ENCODE results near the gene CELF1.

CELF1 gene

DNA sequence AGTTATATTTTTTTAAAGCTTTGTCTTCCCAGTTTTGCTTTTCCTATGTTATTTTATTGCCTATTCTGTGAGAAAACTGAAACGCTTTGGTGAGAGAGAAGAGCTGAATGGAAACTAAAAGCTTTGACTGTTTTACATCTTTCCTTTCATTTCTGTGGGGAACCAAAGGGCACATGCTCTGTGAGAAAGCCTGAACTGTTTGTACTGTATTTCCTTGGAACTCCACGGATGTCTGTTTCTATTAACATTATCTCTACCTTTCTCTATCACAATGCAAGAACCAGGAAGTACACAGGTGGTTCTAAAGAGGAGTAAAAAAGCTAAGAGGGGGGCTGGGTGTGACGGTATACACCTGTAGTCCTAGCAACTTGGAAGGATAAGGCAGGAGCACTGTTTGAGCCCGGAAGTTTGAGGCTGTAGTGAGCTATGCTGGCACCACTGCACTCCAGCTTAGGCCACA is 43.8 kb downstream of the CELF1 start:
- no peak for DNase-seq (ENCODE audit: low spot score)

DNA sequence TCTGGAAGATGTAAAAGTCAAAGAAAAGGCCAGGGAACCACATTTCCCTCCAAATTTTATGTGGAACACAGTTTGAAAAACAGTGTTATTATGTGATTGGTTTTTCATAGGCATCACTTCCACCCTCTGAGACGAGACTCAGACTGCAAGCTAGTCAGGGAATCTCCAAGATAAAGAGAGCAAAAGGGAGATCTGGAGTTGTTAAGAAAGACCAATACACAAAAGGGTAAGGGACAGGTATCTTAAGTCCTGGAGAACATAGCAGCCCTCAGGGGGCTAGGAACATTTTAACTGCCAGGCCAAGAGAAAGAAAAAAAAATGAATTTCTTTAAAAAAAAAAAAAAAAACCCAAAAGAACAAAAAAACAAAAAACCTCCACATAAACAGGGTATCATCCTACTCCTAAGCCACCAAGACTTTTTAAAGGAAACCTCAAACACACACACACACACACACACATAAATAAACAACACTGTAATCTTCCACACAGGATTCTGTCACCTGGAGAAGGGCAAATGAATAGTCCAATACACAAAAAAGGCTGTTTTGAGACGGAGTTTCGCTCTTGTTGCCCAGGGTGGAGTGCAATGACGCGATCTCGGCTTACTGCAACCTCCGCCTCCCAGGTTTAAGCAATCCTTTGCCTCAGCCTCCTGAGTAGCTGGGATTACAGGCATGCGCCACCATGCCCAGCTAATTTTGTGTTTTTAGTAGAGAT is 44.5 kb downstream of the CELF1 start:
- DNase-seq (ENCODE audit: low spot score) = no peak

DNA sequence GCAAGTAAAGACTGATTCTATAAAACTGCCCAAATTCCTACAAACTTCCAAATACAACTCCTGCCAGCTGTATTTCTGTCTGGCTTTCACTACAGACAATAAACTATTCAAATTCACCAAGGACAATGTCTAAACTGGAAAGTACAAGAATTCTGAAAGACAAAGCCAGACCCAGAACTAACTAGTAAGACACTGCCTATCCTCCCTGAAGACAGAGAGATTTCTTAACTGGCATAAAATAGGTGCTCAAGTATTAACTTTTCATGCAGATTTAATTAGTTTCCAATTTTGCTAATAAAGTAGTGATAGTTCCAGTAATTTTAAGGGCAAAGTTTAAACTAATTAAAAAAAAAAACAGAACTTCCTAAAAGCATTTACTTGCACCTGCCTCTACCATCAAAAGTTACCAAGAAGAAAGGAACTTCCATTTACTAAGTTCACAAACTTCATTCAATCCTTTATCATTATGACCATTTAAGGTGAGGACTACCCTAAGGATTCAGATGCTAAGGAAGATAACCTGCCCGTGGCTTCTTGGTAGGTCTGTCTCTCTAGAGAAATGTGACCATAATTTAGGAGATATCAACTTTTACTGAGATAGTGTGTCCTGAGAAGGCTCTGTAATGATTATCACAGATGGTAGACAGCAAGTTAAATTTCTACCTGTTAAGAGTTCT is 45.2 kb downstream of the CELF1 start:
- DNase-seq (ENCODE audit: low spot score) = no peak

DNA sequence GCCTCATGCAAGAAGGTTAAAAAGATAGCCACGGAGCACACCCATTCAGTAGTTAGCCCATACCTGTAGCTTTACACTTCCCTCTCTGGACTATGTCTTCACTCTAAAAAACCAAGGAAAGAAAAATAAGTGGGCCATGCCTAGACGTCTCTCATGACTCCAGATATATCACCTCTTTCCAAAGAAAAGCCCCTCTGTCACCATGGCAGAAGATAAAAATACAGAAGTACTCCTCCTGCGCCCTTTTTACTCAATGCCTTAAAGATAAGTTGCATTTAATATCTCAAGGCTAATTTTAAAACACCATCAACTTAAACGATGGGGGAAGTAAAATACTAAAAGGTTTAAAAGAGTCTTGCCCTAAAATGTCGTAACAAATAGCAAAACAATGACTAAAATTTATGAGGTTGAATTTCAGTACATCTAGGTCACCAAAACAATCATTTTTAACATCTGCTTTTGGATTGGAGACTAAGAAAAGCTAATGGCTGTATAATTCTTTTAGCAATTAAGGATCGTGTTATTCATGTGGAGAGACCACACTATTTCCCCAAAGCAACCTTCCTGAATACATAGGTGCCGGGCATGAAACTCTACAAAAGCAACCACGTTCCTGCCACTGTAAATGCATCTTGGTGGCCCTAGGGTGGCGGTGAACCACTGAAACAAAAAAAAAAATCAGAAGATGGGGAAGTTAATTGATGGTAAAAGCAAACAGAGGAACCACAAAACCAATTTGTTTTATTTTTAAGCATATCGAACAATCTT is 46.0 kb downstream of the CELF1 start:
- no peak for DNase-seq (ENCODE audit: low spot score)

DNA sequence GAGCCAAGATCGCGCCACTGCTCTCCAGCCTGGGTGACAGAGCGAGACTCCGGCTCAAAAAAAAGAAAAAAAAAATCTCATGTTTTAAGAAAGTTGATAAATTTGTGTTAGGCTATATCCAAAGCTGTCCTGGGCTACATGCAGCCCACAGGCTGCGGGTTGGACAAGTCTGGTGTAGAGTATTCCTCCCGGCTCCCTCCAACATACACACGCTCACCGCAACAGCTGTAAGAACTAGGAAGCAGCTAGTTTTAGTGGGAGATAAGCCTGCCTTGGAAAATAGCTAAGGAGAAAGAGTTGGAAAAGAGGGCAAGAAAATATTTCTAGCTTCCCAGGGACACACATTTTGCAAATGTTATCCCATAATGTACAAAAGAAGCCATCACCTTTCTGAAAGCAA is 46.6 kb downstream of the CELF1 start:
- no peak for DNase-seq (ENCODE audit: low spot score)

DNA sequence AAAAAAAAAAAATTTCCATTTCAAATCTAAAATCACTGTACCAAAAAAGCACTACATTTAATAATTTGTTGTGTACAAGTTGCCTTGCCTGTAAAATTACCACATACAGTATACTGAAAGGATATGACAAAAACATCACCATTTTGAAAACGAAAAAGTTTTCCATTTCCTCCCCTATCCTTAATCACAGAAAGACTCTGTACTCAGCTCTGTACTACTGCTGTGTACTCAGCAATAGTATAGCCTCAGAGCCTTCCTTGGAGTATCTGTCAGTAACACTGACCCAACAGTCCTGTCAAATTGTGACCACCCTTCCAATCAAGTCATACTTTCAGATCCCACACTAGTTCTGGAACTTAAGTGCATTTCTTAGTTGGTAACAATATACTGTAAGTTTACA is 48.0 kb downstream of the CELF1 start:
- DNase-seq (ENCODE audit: low spot score) = no peak

DNA sequence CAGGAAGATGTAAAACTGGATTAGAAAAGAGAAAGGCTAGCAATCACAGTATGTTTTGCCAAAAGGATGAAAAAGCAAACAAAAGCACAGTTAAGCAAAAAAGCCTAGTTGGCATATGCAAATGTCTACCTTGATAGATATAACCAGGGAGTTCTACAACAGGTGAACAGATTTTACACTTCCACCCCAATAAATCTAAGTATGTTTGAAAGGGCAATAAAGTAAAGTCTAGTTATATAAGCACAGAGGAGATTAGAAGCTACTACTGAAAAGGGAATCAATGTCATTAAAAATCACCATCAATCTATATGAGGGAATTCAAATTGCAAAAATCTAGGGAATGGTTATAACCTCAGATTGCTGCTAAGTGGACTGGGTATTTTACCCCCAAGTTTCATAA is 49.7 kb downstream of the CELF1 start:
- DNase-seq (ENCODE audit: low spot score) = no peak

DNA sequence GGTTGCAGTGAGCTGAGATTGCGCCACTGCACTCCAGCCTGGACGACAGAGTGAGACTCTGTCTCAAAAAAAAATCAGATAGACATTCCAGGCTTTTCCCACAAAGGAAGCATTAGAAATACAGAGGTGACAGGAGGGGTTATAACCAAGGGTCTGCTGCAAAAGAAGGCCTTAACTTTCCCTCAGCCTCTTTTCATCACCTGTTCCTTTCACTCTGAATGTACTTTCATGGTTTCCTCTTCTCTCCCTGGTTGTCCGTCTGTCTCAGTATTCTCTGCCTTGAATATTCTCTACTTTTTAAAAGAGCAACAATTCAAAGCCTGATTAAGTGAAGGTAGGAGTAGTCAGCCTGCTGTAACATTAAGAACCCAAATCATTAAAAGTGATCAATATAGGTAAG is 50.2 kb downstream of the CELF1 start:
- no peak for DNase-seq (ENCODE audit: low spot score)

DNA sequence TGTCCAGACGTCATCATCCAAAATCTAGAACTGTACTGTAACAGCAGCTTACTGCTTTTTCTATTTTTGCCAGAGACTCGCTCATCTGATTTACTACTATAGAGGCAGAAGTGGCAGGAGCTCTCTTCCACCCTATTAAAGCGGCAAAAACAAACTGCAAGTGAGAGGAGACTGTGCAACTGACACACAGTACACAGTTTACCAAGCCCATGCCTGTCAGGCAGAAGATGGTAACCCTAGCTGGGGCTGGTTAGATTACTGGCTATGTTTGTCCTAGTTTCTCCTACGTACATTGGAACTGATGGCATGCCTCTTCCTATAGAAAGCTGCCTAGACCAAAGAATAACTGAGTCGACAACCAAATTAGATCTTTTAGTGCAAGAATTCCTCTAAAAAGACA is 51.8 kb downstream of the CELF1 start:
- no peak for DNase-seq (ENCODE audit: low spot score)

DNA sequence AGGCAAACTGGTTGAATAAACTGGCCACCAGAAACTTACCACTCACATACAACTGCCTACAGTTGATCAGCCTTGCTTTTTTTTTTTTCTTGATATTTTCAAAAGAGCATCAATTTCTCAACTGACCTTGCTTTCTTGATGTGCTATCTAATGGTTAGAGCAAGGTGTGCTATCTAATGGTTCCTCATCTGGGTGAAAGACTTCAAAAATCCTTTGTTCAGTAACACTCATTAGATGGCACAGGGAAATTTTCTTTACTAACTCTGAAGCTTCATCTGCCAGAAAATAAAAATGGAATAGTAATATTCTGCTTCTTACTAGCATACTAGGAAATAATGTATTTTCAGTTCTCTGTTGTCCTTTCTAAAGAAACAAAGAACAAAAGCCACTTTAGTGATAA is 52.8 kb downstream of the CELF1 start:
- no peak for DNase-seq (ENCODE audit: low spot score)

DNA sequence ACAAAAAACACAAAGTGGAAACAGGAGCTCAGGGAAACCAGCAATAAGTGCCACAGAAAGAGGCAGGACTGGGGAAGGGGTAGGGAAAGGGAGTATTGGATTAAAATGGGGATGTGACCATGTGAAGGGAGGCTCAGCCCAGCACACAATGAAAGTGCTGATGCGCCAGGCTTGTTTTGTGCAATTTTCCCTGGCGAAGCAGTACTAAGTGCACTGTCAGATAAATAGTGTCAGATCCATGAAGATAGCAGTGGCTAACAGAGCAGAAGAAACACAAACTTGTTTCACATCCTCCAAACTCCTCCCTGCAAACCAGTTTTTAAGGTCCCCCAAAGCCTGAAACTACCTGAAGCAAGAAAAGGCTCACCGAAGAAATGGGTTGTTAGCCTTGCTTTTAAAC is 53.3 kb downstream of the CELF1 start:
- no peak for DNase-seq (ENCODE audit: low spot score)

DNA sequence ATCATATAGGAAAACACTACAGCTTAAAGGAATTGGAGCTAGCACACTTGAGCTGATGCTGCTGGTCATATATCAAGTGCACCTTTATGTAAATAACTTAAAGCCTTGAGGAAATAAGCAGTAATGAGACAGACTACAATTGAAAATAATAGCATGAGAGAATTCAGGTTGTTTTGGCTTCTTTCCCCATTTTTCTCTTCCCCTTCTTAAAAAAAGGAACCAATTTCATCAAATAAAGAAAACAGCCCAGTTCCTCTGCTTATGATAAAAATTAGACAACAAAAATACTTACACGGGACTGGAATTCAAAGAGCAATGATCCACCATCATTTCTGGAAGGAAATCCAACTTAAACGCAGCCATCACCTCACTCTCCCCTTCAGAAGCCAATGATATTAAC is 53.8 kb downstream of the CELF1 start:
- no peak for DNase-seq (ENCODE audit: low spot score)

DNA sequence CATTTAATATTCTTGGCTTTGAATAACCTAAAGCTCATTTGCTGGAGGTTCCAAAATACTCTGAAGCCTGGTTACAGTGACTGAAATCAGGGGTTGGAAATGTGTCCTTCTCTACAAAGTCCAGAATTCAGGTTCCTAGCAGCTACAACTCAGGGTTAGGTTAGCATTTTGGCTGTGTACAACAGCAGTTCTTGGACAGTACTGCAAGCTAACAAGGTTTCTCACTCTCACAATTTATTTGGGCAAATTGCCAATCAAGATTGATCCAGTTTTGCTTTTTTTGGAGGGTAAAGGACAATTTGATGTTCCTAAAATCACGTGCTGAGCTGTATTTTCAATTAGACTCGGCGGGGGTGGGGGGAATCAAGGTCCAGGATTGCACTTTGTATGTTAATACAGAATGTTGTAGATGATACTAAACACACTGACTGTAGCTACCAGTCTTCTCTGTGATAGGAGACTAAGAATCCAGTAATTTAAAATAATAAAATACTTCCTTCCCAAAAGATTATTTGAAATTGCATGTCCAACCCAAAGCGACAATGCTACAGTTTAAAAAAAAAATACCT is 54.3 kb downstream of the CELF1 start:
- DNase-seq (ENCODE audit: low spot score) = no peak

DNA sequence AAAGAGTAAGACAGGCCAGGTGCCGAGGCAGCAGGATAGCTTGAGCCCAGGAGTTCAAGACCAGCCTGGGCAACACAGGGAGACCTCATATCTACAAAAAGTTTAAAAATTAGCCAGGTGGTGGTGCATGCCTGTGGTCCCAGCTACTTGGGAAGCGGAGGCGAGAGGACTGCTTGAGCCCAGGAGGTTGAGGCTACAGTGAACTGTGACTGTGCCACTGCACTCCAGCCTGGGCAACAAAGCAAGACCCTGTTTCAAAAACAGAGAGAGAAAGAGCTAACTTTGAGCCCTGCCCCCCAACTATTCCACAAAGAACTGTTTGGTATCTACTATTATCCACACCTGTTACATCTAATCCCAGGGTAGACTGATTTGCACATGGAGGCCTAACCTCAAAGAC is 54.8 kb downstream of the CELF1 start:
- no peak for DNase-seq (ENCODE audit: low spot score)

DNA sequence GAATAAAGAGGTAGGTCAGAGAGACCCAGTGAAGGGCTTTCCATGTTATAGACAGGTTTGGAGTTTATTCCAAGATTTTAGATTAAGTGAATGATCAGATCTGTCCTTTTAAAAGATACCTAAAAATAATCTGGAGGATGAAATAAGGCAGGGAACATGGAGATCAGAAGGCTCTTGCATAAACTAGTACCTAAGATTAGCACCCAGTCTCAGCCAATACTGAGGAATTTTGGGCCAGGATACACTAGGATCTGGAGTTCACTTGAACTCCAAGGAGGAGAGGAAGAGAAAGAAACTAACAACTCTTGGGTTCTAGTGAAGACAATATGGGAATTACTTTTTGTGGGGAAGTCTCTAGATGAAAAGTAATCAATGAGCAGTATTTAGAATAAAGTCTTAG is 56.1 kb downstream of the CELF1 start:
- DNase-seq (ENCODE audit: low spot score) = no peak

DNA sequence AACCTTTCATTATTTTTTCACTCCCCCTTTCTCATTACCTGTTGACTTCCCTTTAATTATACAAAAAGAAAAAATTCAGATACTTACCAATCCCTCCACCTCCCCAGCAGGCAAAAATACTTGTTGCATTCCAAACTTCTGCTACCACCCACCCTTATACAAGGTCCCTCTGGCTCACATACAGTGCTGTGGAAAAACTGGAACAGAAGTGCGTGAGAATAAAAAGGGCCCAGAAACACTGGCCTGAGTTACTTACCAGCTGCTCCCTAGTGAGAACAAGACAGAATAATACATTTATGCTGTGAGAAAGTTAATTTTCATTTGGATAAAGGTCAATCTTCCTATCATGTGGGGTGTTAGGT is 57.1 kb downstream of the CELF1 start:
- no peak for DNase-seq (ENCODE audit: low spot score)

DNA sequence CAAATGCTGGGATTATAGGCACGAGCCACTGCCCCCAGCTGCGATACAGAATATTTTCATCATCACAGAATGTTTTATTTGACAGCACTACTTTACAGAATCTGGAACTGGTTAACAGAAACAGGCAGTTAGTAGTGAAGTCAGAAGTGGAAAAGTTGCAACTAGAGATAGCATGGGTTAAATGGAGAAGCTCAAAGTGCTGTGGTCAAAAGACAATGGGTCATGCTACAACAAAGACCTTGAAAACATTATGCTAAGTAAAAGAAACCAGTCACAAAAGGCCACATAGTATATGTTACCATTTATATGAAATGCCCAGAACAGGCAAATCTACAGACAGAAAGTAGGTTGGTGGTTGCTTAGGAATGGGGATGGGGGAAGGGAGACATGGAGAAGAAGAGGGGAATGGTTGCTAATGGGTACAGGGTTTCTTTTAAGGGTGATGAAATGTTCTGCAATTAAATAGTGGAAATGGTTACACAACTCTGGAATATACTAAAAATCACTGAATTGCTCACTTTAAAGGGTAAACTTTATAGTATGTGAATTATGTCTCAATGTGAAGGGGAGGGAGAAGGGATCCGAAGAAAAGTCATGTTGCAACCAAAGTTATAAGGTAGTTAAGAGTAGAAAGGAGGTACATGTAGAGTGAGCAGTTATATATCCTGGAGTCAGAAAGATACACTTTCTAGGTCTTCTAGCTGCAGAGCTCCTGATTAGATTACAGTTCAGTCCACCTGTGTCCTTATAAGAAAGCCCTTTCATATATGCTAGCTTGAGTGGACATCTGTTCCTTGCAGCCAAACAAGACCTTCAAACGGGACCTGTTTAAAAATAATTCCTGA is 57.7 kb downstream of the CELF1 start:
- DNase-seq (ENCODE audit: low spot score) = no peak

DNA sequence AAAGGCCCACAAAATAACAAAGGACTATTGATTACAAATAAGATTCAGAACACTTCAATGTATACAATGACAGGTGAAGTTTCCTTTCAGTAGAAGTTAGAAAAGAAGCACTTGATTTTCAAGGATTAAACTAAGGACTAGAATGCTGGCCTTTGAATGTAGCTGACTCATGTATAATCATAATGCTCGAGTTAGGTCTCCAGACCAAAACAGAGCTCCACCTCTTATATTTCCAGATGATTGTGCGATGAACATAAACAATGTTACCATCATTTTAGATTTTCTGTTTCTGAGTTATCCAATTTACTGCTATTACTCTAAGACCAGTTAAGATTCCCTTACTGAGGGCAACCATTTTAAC is 63.6 kb downstream of the CELF1 start:
- no peak for DNase-seq (ENCODE audit: low spot score)

DNA sequence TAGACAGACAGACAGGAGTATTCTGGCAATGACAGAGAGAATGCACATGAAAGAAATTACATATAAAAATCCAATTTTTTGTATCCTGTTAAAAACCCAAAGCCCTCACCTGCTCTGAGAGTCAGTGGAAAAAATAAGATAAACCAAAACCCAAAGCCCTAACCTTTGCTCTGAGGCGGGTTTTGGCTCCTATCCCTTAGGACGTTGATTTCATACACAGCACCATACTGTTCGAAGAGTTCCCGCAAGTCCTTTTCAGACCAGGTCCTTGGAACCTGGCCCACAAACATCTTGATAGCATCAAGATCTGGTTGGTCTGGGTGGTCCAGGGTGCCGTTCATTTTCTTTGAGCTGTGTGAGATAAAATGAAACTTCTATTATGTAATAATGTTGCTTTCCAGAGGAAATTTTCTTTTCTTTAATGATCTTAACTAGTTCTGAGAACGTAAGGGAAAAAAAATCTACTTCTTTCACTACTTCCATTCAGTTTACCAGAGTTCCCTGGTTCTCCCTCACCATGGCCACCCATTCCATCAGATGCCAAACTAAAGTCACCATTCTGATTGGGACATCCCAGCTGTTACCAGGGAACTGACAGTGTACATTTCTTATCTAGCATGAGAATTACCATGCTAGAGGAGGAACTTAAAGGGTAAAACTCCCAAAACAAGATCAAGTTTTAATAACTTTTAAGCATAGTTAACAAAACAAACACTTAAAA is 64.1 kb downstream of the CELF1 start:
- DNase-seq (ENCODE audit: low spot score) = no peak

DNA sequence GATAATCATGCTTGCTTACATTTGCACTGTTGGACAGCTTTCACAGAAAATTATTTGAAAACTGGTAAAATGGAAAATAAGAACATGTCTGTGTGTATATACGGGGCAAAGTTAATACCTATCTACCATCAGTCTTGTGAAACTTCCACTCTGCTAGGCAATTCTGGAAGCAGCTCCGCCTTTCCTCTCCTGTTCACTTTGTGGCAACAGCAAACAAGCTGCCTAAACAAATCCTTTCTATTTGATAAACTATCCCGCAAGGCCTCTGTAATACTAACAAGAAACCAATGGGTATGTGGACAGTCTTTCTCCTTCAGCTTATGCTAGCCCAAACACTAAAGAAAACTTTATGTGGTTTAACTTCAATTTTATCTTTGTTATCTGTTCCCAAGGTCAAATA is 64.8 kb downstream of the CELF1 start:
- no peak for DNase-seq (ENCODE audit: low spot score)

DNA sequence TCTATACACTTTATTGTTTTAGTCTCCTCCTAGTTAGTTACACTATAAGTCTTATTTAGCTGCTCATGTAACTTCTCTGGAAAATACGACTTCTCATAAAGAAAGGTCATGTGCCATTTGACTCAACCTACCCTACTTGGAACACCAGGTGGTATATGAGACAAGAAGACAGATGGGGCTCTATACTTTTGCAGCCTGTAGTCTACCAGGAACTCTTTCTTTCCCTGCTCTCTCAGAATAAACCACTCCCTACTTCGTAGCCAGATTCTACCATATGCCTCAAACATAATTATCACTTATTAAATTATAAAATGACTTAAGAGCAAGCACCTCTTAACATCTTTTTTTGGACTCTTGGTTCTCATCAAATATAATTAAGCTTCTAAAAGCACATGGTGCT is 65.5 kb downstream of the CELF1 start:
- DNase-seq (ENCODE audit: low spot score) = no peak

Data from hematopoietic multipotent progenitor cell treated with erythropoietin and hydrocortisone succinate and interleukin-3 and kit ligand, for 15 days (in vitro differentiated cells).